GM12875 (cell line): ENCODE data around the gene TIAM2.

Source experiments
- H3K4me3 ChIP-seq: one replicate; pipeline ENCODE4 v1.5.1; 2011; ENCODE audit warnings: low read depth, low read length, control low read depth
- TF ChIP-seq, protein P1 (sequence below): IDR thresholded peaks from 2 replicates; pipeline ENCODE4 v1.5.1; 2011; ENCODE audit warnings: low read depth, mild to moderate bottlenecking, control low read depth, inconsistent platforms, low read length, moderate library complexity, borderline replicate concordance; ENCODE audit not compliant: insufficient read depth

Gene TIAM2

DNA sequence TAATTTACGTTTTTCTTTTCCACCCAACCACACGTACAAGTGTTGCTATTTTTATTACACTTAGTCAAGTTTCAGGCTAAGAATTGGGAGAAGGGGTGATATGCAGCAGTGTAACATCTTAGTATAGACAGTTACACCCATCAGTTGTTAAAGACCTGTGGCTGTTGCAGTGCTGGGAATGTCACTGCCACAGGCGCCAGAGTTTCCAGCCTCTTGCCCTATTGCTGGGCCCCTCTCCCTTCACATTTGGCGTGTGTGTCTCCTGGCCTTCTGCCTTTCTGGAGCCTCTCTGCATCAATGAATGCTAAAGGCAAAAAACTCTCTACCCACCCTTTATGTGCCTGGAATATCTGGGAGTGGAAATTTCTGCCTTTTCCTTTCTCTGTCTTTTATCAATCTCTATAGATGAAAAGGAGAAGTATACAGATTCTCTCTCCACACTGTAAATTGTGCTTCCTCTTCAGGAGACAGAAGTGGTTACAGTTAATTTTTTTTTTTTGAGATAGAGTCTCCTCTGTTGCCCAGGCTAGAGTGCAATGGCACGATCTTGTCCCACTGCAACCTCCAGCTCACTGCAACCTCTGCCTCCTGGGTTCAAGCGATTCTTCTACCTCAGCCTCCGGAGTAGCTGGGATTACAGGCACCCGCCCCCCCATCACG, 73.0 kb downstream of the TIAM2 start:
- TF ChIP-seq, protein P1, sequence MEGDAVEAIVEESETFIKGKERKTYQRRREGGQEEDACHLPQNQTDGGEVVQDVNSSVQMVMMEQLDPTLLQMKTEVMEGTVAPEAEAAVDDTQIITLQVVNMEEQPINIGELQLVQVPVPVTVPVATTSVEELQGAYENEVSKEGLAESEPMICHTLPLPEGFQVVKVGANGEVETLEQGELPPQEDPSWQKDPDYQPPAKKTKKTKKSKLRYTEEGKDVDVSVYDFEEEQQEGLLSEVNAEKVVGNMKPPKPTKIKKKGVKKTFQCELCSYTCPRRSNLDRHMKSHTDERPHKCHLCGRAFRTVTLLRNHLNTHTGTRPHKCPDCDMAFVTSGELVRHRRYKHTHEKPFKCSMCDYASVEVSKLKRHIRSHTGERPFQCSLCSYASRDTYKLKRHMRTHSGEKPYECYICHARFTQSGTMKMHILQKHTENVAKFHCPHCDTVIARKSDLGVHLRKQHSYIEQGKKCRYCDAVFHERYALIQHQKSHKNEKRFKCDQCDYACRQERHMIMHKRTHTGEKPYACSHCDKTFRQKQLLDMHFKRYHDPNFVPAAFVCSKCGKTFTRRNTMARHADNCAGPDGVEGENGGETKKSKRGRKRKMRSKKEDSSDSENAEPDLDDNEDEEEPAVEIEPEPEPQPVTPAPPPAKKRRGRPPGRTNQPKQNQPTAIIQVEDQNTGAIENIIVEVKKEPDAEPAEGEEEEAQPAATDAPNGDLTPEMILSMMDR: no peak
- no peak overlapping the region for H3K4me3 ChIP-seq

DNA sequence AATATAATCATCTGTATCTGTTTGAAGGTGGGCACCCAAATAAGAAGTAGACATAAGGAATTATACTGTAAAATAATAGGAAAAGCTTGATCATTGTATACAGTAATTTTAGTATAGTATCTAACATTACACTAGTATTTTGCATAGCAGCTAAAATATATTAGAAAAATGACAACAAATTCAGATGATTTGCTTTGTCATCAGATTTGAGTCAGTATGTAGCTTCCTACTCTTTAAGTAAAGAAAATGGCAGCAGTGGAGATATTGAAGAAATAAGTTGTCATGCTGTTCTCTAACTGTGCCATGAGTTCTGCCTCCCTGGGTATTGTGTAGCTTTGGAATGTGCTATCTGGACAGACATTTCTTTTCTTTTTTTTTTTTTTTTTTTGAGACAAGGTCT, 74.4 kb downstream of the TIAM2 start:
- TF ChIP-seq, protein P1: no peak
- no peak overlapping the region for H3K4me3 ChIP-seq

DNA sequence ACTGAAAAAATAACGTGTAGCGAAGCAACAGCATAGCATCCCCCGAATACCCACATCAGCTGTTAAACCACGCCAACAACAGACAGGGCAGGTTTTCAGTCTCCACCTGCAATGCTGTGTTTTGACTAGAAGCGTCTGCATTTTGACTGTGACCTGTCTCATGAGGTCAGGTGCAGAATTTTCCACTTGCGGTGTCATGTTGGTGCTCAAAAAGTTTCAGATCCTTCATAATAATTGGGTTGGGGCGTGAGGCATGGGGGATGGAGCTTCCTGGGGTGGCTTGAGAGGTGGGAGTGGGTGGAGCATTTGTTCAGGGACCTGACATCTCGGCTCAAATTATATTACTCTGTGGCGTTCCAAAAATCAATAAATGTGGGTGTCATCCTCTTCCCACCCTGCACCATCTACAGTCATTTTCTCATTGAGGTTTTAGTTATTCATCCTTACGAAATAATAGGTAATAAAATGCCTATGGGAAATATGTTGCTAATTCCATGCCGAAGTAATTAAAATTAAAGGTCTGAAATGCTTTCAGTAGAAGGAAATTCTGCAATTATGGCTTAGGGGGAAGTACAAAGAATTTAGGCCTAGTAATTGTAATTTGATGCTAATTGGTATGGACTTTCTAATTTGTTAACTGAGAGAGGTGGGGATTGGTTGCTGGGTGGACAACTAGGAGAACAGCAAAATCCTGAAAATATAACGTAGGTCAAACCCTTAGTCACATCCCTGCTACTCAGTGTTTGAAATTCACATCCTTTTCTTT, 81.0 kb downstream of the TIAM2 start:
- TF ChIP-seq, protein P1: no peak
- no peak overlapping the region for H3K4me3 ChIP-seq

DNA sequence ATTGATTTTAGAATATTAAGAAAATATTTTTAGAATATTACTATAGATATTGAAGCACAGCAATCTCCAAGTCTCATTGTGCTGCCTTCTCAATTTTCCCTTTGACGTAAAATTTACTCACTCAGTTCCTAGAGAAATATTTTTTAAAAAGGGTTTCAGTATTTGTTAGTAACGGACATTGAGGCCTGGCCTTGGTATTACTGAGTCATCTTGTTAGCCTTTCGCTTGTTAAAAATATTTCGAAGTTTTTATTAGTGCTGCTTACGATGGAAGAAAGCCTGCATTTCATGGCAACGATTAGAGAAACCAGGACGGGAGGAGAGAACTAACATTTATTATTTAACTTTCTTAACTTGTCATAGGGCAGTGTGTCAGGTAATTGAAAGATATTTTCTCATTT, 82.2 kb downstream of the TIAM2 start:
- H3K4me3 ChIP-seq: no peak overlapping the region
- TF ChIP-seq, protein P1: no peak

DNA sequence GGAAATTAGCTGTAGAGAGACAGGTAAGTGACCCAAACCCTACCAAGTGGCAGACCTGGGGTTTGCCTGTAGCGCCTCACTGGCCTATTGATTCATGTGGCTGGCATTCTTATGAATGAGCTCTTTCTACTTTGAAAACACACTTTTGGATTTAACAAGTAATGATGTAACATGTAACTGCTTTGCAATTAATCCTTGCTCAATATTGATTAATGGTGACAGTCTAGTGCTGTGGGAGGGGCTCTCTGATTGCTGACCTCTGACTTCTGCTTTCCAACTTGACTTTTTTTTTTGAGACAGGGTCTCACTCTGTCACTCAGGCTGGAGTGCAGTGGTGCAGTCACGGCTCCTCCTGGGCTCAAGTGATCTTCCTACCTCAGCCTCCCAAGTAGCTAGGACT, 82.7 kb downstream of the TIAM2 start:
- H3K4me3 ChIP-seq: no peak overlapping the region
- TF ChIP-seq, protein P1: no peak

DNA sequence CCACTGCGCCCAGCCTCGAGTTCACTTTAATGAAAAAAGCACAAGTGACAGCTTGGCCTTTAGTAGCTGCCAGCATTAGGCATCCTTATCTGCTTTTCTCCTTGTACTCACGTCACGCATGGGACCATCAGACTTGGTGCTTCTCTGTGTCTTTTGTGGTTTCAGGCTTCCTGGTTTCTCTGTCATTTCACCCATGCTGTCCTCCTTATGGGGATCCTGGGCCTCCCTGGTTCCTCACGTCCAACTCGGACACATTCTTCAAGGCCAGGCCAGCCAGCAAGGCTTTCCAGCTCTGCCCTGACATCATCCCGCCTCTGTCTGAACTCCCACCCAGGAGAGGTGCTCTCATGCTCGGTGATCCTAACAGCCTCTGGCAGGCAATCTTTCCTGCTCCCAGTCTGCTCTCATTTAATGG, 83.2 kb downstream of the TIAM2 start:
- H3K4me3 ChIP-seq: no peak overlapping the region
- TF ChIP-seq, protein P1: no peak

DNA sequence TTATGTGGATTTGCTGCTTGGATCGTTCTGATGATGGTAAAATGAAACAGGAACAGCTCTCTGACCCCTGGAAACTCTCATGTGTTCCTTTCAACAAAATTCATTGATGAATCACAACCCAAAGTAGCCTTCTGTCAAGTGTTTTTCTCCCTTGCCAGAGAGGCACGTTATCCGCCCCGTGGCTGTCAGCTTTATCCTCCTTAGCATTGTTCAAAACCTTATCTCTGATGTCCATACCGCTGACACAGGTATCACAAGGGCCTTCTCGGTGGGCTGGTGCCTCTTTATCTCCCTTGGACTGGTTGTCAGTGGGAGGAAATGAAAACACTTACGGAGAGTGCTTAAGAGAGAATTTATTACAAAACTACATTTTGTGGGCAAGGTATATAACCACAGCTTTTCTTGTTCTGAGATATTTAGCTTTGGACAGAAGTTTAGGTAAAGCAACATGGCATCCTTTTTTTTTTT, 84.9 kb downstream of the TIAM2 start:
- no peak overlapping the region for H3K4me3 ChIP-seq
- TF ChIP-seq, protein P1: no peak
